Stimulated activated CD4-positive, alpha-beta T cell treated with anti-CD3 and anti-CD28 coated beads, Interleukin-1b, Interleukin-23, amount 100 ng/mL, for 1 hour (primary cell): ENCODE data around the gene PCDHA7.
"Not testable (repeated sequence)": the region's sequence is repeated elsewhere in the genome, so short reads cannot be mapped to it uniquely, and the experiment has no call there.

ENCODE experiments used
- DNase-seq, 2 donors: peaks; one replicate each; pipeline ENCODE4 v3.0.0-alpha.2; 2020; ENCODE audit warnings: low read depth in 2 of 2

Gene PCDHA7

GRCh38 chr5:140821375-140822280 is 12.4 kb upstream of the PCDHA7 start, which contains the start of gene PCDHA5:
PCDHA5 (plus strand) TSS chr5:140821613.
- DNase-seq: no peak

- DNase-seq: no peak
Measured at GRCh38 chr5:140822281-140822629, 11.8 kb upstream of the PCDHA7 start.

- not testable (repeated sequence) for DNase-seq
Measured at GRCh38 chr5:140822969-140823368, 11.1 kb upstream of the PCDHA7 start.

- DNase-seq: no peak
Measured at GRCh38 chr5:140823475-140823874, 10.6 kb upstream of the PCDHA7 start.

GRCh38 chr5:140827704-140828361 is 6.2 kb upstream of the PCDHA7 start, which contains the start of gene PCDHA6:
PCDHA6 (plus strand) TSS chr5:140827960; CDS start chr5:140828092, 132 bp downstream.
- no peak for DNase-seq

DNA sequence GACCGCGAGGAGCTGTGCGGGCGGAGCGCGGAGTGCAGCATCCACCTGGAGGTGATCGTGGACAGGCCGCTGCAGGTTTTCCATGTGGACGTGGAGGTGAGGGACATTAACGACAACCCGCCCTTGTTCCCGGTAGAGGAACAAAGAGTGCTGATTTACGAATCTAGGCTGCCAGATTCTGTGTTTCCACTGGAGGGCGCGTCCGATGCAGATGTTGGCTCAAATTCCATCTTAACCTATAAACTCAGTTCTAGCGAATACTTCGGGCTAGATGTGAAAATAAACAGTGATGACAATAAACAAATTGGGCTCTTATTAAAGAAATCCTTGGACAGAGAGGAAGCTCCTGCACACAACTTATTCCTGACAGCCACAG is 5.7 kb upstream of the PCDHA7 start:
- no peak for DNase-seq

DNA sequence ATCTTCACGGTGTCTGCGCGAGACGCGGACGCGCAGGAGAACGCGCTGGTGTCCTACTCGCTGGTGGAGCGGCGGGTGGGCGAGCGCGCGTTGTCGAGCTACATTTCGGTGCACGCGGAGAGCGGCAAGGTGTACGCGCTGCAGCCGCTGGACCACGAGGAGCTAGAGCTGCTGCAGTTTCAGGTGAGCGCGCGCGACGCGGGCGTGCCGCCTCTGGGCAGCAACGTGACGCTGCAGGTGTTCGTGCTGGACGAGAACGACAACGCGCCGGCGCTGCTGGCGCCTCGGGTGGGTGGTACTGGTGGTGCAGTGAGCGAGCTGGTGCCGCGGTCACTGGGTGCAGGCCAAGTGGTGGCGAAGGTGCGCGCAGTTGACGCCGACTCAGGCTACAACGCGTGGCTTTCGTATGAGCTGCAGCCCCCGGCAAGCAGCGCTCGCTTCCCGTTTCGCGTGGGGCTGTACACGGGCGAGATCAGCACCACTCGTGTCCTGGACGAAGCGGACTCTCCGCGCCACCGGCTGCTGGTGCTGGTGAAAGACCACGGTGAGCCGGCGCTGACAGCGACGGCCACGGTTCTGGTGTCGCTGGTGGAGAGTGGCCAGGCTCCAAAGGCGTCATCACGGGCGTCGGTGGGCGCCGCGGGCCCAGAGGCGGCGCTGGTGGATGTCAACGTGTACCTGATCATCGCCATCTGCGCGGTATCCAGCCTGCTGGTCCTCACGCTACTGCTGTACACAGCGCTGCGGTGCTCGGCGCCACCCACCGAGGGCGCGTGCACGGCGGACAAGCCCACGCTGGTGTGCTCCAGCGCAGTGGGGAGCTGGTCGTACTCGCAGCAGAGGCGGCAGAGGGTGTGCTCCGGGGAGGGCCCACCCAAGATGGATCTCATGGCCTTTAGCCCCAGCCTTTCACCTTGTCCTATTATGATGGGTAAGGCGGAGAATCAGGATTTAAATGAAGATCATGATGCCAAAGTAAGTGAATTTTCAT is 4.3 kb upstream of the PCDHA7 start:
- not testable (repeated sequence) for DNase-seq

DNA sequence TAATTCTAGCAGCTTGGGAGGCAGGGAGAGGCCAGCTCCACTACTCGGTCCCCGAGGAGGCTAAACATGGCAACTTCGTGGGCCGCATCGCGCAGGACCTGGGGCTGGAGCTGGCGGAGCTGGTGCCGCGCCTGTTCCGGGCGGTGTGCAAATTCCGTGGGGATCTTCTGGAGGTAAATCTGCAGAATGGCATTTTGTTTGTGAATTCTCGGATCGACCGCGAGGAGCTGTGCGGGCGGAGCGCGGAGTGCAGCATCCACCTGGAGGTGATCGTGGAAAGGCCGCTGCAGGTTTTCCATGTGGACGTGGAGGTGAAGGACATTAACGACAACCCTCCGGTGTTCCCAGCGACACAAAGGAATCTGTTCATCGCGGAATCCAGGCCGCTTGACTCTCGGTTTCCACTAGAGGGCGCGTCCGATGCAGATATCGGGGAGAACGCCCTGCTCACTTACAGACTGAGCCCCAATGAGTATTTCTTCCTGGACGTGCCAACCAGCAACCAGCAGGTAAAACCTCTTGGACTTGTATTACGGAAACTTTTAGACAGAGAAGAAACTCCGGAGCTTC is 455 bp downstream of the PCDHA7 start:
- DNase-seq: not testable (repeated sequence)

GRCh38 chr5:140835622-140836510 is 1.8 kb downstream of the PCDHA7 start:
- DNase-seq: no peak

- DNase-seq: no peak
Measured at GRCh38 chr5:140840978-140841962, 7.2 kb downstream of the PCDHA7 start, which contains the start of gene PCDHA8. PCDHA8 (plus strand) TSS chr5:140841187; CDS start chr5:140841322, 135 bp downstream.

DNA sequence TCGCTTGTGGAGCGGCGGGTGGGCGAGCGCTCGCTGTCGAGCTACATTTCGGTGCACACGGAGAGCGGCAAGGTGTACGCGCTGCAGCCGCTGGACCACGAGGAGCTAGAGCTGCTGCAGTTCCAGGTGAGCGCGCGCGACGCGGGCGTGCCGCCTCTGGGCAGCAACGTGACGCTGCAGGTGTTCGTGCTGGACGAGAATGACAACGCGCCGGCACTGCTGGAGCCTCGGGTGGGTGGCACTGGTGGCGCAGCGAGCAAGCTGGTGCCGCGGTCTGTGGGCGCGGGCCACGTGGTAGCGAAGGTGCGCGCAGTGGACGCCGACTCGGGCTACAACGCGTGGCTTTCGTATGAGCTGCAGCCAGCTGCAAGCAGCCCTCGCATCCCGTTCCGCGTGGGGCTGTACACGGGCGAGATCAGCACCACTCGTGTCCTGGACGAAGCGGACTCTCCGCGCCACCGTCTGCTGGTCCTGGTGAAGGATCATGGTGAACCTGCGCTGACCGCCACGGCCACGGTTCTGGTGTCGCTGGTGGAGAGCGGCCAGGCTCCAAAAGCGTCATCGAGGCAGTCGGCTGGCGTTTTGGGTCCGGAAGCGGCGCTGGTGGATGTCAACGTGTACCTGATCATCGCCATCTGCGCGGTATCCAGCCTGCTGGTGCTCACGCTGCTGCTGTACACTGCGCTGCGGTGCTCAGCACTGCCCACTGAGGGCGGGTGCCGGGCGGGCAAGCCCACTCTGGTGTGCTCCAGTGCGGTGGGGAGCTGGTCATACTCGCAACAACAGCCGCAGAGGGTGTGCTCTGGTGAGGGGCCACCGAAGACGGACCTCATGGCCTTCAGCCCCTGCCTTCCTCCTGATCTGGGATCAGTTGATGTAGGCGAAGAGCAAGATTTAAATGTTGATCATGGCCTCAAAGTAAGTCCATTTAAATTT is 9.0 kb downstream of the PCDHA7 start:
- no peak for DNase-seq

DNA sequence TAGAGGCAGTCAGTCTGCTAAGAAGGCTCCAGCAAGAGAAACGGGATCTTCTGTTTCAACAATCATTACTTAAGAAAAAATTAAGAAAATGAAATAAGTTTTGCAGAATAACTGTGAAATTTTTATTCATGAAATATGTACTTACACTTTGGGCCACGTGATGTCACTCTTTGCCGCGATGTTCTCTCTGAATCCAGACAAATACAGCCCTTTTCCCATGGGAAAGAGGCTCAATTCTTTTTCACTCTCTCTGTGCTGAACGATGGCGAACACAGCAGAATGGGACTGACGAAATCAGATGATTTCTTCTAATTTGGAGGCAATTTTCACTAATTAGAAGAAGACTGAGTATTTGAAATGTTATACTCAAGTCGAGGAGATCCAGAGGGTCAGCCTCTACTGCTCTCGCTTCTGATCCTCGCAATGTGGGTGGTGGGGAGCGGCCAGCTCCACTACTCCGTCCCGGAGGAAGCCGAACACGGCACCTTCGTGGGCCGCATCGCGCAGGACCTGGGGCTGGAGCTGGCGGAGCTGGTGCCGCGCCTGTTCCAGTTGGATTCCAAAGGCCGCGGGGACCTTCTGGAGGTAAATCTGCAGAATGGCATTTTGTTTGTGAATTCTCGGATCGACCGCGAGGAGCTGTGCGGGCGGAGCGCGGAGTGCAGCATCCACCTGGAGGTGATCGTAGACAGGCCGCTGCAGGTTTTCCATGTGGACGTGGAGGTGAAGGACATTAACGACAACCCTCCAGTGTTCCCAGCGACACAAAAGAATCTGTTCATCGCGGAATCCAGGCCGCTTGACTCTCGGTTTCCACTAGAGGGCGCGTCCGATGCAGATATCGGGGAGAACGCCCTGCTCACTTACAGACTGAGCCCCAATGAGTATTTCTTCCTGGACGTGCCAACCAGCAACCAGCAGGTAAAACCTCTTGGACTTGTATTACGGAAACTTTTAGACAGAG is 14.4 kb downstream of the PCDHA7 start, which contains the start of gene PCDHA9:
PCDHA9 (plus strand) TSS at position 244 of the 964 bp plus-strand sequence; CDS start at position 358, 114 bp downstream.
- DNase-seq: not testable (repeated sequence)

- DNase-seq: not testable (repeated sequence)
Measured at GRCh38 chr5:140849831-140850634, 16.0 kb downstream of the PCDHA7 start.

DNA sequence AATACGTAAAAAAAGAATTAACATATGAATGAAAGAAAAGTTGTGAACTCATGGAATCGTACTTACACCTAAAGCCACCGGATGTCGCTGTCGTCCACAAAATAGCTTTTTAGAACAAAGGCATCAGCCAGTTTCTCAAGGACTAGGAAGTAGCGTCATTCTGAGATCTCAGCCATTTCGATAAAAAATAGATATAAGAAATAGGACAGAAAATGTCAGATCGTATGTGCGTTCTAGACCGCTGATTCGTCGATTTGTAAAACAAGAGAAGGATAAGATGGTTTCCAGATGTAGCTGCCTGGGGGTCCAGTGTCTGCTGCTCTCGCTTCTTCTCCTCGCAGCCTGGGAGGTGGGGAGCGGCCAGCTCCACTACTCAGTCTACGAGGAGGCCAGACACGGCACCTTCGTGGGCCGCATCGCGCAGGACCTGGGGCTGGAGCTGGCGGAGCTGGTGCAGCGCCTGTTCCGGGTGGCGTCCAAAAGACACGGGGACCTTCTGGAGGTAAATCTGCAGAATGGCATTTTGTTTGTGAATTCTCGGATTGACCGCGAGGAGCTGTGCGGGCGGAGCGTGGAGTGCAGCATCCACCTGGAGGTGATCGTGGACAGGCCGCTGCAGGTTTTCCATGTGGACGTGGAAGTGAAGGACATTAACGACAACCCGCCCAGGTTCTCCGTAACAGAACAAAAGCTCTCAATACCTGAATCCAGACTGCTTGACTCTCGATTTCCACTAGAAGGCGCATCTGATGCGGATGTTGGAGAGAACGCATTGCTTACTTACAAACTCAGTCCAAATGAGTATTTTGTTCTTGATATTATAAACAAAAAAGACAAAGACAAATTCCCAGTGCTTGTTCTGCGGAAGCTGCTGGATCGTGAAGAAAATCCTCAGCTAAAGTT is 22.0 kb downstream of the PCDHA7 start, which contains the start of gene PCDHA10:
PCDHA10 (plus strand) TSS at position 126 of the 903 bp plus-strand sequence; CDS start at position 278, 152 bp downstream.
- no peak for DNase-seq
